ENCODE measurements around the gene KRT76.

The KRT76 gene

GRCh38 chr12:52776913-52777395 lies at the start of gene KRT76:
TSS of gene KRT76 (minus strand) at chr12:52777345. CDS start at chr12:52777291, 54 bp downstream.
- DNase-seq (ENCODE audit: low read depth), result no peak

- DNase-seq (ENCODE audit: low read depth), result no peak
Measured at GRCh38 chr12:52825961-52826360, 48.8 kb upstream of the KRT76 start.

GRCh38 chr12:52824741-52825410 lies 47.7 kb upstream of the KRT76 start:
- DNase-seq (ENCODE audit: low read depth), result no peak

GRCh38 chr12:52823761-52824450 lies 46.8 kb upstream of the KRT76 start:
- DNase-seq (ENCODE audit: low read depth), result no peak

GRCh38 chr12:52822771-52823510 lies 45.8 kb upstream of the KRT76 start:
- DNase-seq (ENCODE audit: low read depth), result no peak

- DNase-seq (ENCODE audit: low read depth), result no peak
Measured at GRCh38 chr12:52821826-52822660, 44.9 kb upstream of the KRT76 start.

- DNase-seq (ENCODE audit: low read depth), result no peak
Measured at GRCh38 chr12:52821071-52821730, 44.1 kb upstream of the KRT76 start.

- no peak for DNase-seq (ENCODE audit: low read depth)
Measured at GRCh38 chr12:52820521-52820920, 43.4 kb upstream of the KRT76 start.

GRCh38 chr12:52819731-52820510 lies 42.8 kb upstream of the KRT76 start:
- DNase-seq (ENCODE audit: low read depth), result no peak

- DNase-seq (ENCODE audit: low read depth), result no peak
Measured at GRCh38 chr12:52818887-52819420, 41.8 kb upstream of the KRT76 start.

- DNase-seq (ENCODE audit: low read depth), result no peak
Measured at GRCh38 chr12:52818388-52818787, 41.2 kb upstream of the KRT76 start.

- DNase-seq (ENCODE audit: low read depth), result no peak
Measured at GRCh38 chr12:52817699-52818238, 40.6 kb upstream of the KRT76 start.

- DNase-seq (ENCODE audit: low read depth), result no peak
Measured at GRCh38 chr12:52817003-52817698, 40.0 kb upstream of the KRT76 start.

GRCh38 chr12:52815676-52816588 lies 38.8 kb upstream of the KRT76 start:
- DNase-seq (ENCODE audit: low read depth), result no peak

- no peak for DNase-seq (ENCODE audit: low read depth)
Measured at GRCh38 chr12:52815161-52815560, 38.0 kb upstream of the KRT76 start.

GRCh38 chr12:52814710-52815155 lies 37.6 kb upstream of the KRT76 start:
- DNase-seq (ENCODE audit: low read depth), result no peak

- DNase-seq (ENCODE audit: low read depth), result no peak
Measured at GRCh38 chr12:52813885-52814709, 37.0 kb upstream of the KRT76 start, which contains the start of gene KRT4. TSS of gene KRT4 (minus strand) at chr12:52814116. CDS start at chr12:52814058, 58 bp downstream.

Data from fibroblast of gingiva (primary cell).